Spleen (tissue), 13 donors: ENCODE data around the gene PCED1A. TPM values are rescaled to one million over a fixed set of nuclear protein-coding genes. Genes with fewer than 3 reads are reported as not detected.

Experiments used
- DNase-seq: peaks from one replicate; pipeline ENCODE4 v3.0.0-alpha.2; 2020
- H3K27ac ChIP-seq, 8 donors: fragments of 200-600 bp; sonication (generic) in 7 of 8; 1 replicate in 4 of 8; 2 replicates in 4 of 8; pipeline versions ENCODE4 v1.5.0 to v1.8.0; 2016 to 2021; ENCODE audit warnings: inconsistent platforms in 4 of 8, mild to moderate bottlenecking in 4 of 8, moderate library complexity in 1 of 8
- H3K27me3 ChIP-seq, 7 donors: fragments of 200-600 bp; sonication (generic) in 6 of 7; replicated peaks in 1 of 7; 1 replicate in 4 of 7; 2 replicates in 3 of 7; pipeline versions ENCODE4 v1.5.0 to v1.8.0; 2016 to 2021; ENCODE audit warnings: inconsistent platforms in 3 of 7, mild to moderate bottlenecking in 1 of 7
- H3K36me3 ChIP-seq, 6 donors: fragments of 200-600 bp; sonication (generic) in 5 of 6; 1 replicate in 4 of 6; 2 replicates in 2 of 6; pipeline versions ENCODE4 v1.5.0 to v1.8.0; 2016 to 2021; ENCODE audit warnings: inconsistent platforms in 2 of 6
- H3K4me1 ChIP-seq, 6 donors: fragments of 200-600 bp; sonication (generic) in 5 of 6; 1 replicate in 3 of 6; 2 replicates in 3 of 6; pipeline versions ENCODE4 v1.5.0 to v1.8.0; 2016 to 2021; ENCODE audit warnings: inconsistent platforms in 3 of 6
- H3K4me3 ChIP-seq, 8 donors: fragments of 200-600 bp; sonication (generic) in 7 of 8; 1 replicate in 4 of 8; 2 replicates in 4 of 8; pipeline versions ENCODE4 v1.5.0 to v1.8.0; 2016 to 2021; ENCODE audit warnings: inconsistent platforms in 4 of 8, mild to moderate bottlenecking in 4 of 8, moderate library complexity in 2 of 8
- H3K9me3 ChIP-seq, 8 donors: fragments of 200-600 bp; sonication (generic) in 7 of 8; 1 replicate in 4 of 8; 2 replicates in 4 of 8; pipeline versions ENCODE4 v1.5.0 to v1.8.0; 2016 to 2021; ENCODE audit warnings: inconsistent platforms in 4 of 8
- POLR2A ChIP-seq, 3 donors: fragments of 450-650 bp; IDR thresholded peaks; one replicate each; pipeline ENCODE4 v1.5.1; 2017; ENCODE audit warnings: antibody characterized with exemption in 3 of 3, mild to moderate bottlenecking in 1 of 3
- POLR2AphosphoS5 ChIP-seq, 3 donors: sonication (generic); formaldehyde crosslinking; IDR thresholded peaks; one replicate each; pipeline ENCODE4 v1.5.1; 2017; ENCODE audit warnings: antibody characterized with exemption in 3 of 3
- WGBS, 5 donors: extraction: QIAGEN DNeasy Blood & Tissue Kit in 3 of 5; methylation state at CpG; one replicate each; pipeline versions ENCODE4 v1.1.5 to v1.1.7; 2013 to 2018; 5-methylcytosine and 5-hydroxymethylcytosine counted together
- intact Hi-C: fragments of 100-400 bp; cut with DNase I; formaldehyde crosslinking; loops from one replicate; pipeline ENCODE4 v1.15.0; 2023; ENCODE audit warnings: low total_unique reads
- long read RNA-seq, 2 donors: transcript quantifications; one replicate each; lab custom pipeline, GENCODE V29; 2026
- polyA plus RNA-seq, 3 donors: library from polyadenylated mRNA; stranded (reverse); fragments of 200-250 nt; gene quantifications; one replicate each; pipeline ENCODE4 v1.2.1, GENCODE V29; 2013
- total RNA-seq, 7 donors: library from RNA; depleted of rRNA in 3 of 7; stranded (reverse); fragments of >200 nt in 3 of 7; fragmentation: NEBNext Ultra II Directional in 4 of 7; extraction: Animal tissue kit (Norgen Biotek cat#: 25700) in 4 of 7; gene quantifications; one replicate each; pipeline versions ENCODE4 v1.1.0 to v1.2.1, GENCODE V29; 2016 to 2021
- TF ChIP-seq, protein P1 (sequence below), 11 experiments: fragments of 200-600 bp in 7 of 11; fragments of 450-650 bp in 4 of 11; sonication (generic) in 4 of 11; IDR thresholded peaks in 8 of 11; conservative IDR thresholded peaks in 3 of 11; 1 replicate in 7 of 11; 2 replicates in 4 of 11; pipeline versions ENCODE4 v1.4.0 to v1.8.0; 2016 to 2021; ENCODE audit warnings: antibody characterized with exemption in 11 of 11, inconsistent platforms in 4 of 11, mild to moderate bottlenecking in 1 of 11
- donor health status: healthy with polysubstance abuse.
- donor health status: DM: no; HTN: no; CAD: no; lungs with moderate emphysema.
- donor health status: DM: no; HTN: no; CAD: no.
- donor health status: Bipolar disorder and iron deficiency.
- donor health status: healthy.
- donor health status: DM: no; HTN: no; CAD: no.
- donor health status: DM: yes; HTN: yes; CAD: no.

PCED1A gene, protein sequence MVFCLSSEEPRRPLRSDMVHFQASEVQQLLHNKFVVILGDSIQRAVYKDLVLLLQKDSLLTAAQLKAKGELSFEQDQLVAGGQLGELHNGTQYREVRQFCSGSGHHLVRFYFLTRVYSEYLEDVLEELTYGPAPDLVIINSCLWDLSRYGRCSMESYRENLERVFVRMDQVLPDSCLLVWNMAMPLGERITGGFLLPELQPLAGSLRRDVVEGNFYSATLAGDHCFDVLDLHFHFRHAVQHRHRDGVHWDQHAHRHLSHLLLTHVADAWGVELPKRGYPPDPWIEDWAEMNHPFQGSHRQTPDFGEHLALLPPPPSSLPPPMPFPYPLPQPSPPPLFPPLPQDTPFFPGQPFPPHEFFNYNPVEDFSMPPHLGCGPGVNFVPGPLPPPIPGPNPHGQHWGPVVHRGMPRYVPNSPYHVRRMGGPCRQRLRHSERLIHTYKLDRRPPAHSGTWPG
- 10 to 100 TPM; 38.2 to 57.5 (median 51.7) TPM for total RNA-seq
- 100 to 1,000 TPM in 2 of 3 donors, 10 to 100 TPM in 1; 66.7 to 165 (median 137) TPM for polyA plus RNA-seq
- long read RNA-seq, donor 1, partial matches to known transcripts: 67 of 69 reads
- long read RNA-seq, donor 1, other reads (novel, unspliced or antisense): 0 of 69 reads
- long read RNA-seq, donor 2, transcript PCED1A-202 (8 exons, 2,016 nt): major isoform, 5 of 53 reads
- long read RNA-seq, donor 2, partial matches to known transcripts: 48 of 53 reads
- long read RNA-seq, donor 2, other reads (novel, unspliced or antisense): 0 of 53 reads

DNA sequence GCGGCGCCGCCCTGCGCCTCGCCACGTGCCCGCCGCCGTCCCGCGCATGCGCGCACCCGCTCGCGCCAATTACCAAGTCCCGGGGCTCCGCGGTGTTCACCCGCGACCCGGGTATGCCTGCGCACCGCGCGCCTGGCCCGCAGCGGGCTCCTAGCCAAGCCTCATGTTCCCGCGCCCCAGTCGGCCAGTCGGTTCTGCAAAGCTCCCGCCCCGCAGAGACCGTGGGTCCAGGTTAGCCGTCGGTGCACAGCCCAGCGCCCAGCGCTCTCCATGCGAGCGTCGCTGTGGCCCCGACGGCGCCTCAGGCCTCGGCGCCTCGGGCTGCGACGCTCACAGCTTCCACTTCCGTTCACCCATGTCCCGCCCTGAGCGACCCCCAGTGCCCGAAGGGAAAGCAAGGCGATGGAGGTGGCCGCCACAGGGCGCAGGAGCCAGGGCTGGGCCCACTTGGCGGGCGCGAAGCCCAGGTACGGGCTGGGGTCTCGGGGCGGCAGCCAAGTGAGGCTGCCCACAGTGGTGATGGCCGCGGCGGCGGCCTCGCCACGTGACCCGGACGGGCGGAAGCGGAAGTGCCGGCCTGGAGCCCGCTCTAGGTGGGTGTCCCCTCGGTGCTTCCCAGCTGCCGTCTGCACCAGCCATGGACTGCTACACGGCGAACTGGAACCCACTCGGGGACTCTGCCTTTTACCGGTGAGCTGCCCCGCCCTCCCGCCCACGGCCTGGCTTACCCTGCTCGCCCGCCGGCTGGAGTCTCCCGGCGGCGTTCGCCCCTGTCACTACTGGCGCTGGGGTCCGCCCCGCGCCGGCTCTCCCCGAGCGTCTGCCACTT, at the start of gene PCED1A, which contains the start of gene VPS16:
Gene PCED1A (minus strand): TSS at position 518 of the 829 bp plus-strand sequence. CDS start 743 bp downstream, outside the sequence.
Gene VPS16 (plus strand): TSS at position 608 of the 829 bp plus-strand sequence. CDS start 30 bp downstream, at position 638.
- Histone ChIP-seq H3K36me3 (peaks cover 0 to 43% (median 3%) of the 10 kb centered on the region in 6 donors), H3K4me1 (peaks cover 8 to 45% (median 32%) of the 10 kb centered on the region in 6 donors), H3K27me3 (no peaks in the 10 kb centered on the region), H3K4me3 (peak within 1 kb of the TSS; percentile 73 to 98 (median 96)), H3K9me3 (no peaks in the 10 kb centered on the region), H3K27ac (peak within 1 kb of the TSS; percentile 89 to 97 (median 96))
- peak; percentile 97 for DNase-seq
- intact Hi-C loops: no loop called here
- 0 to 10% (median 4%) methylated on average over 25 to 98 of the region's 98 CpGs for WGBS, 5 donors
- TF ChIP-seq, protein P1, sequence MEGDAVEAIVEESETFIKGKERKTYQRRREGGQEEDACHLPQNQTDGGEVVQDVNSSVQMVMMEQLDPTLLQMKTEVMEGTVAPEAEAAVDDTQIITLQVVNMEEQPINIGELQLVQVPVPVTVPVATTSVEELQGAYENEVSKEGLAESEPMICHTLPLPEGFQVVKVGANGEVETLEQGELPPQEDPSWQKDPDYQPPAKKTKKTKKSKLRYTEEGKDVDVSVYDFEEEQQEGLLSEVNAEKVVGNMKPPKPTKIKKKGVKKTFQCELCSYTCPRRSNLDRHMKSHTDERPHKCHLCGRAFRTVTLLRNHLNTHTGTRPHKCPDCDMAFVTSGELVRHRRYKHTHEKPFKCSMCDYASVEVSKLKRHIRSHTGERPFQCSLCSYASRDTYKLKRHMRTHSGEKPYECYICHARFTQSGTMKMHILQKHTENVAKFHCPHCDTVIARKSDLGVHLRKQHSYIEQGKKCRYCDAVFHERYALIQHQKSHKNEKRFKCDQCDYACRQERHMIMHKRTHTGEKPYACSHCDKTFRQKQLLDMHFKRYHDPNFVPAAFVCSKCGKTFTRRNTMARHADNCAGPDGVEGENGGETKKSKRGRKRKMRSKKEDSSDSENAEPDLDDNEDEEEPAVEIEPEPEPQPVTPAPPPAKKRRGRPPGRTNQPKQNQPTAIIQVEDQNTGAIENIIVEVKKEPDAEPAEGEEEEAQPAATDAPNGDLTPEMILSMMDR (IDR thresholded peaks at IDR 0.05 in 8 of 11, conservative IDR thresholded peaks at IDR 0.05 in 3 of 11): no peak
- peak; percentile 91 to 95 (median 93) for TF ChIP-seq POLR2AphosphoS5 (IDR thresholded peaks at IDR 0.05)
- peak in 1 of 3 donors; percentile 64 for TF ChIP-seq POLR2A (IDR thresholded peaks at IDR 0.05)

DNA sequence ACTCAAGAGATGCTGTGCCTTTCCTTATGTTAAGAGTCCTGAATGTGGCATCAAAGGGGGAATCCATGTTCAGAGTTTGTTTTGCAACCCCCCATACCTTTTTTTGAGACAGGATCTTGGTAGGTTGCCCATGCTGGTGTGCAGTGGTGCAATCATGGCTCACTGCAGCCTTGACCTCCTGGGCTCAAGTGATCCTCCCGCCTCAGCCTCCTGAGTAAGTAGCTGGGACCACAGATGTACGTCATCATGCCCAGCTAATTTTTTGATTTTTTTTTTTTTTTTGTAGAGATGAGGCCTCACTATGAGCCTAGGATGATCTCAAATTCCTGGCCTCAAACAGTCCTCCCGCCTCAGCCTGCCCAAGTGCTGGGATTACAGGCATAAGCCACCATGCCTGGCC, 49.3 kb upstream of the PCED1A start:
- WGBS, 5 donors: 89 to 97% (median 91%) methylated on average over 3 of the region's 3 CpGs
- intact Hi-C loops: no loop called here
- TF ChIP-seq, protein P1 (IDR thresholded peaks at IDR 0.05 in 8 of 11, conservative IDR thresholded peaks at IDR 0.05 in 3 of 11): no peak
- TF ChIP-seq POLR2A (IDR thresholded peaks at IDR 0.05) (no peak), POLR2AphosphoS5 (IDR thresholded peaks at IDR 0.05) (no peak)

DNA sequence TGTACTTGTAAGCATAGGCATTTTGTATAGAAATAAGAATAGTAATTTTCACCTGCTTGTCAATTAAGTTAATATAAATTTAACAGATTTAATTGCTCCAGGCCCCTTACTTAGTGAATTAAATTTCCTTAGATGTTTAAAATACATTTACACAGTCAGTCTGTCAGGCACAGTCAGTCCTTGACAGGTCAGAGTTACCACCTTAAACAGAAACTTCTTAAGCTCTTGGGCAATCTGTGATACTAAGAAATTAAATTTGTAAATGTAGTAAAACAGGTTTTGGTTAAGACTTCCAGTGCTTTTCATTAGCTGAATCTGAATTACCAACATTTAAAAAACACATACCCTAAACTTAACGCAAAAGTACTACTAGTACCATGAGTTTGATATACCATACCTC, 48.8 kb upstream of the PCED1A start:
- no peak overlapping the region for H3K27ac ChIP-seq
- no peaks in the 10 kb centered on the region for H3K36me3 ChIP-seq
- no peak overlapping the region for H3K4me3 ChIP-seq
- H3K27me3 ChIP-seq: no peaks in the 10 kb centered on the region
- no peak for DNase-seq
- H3K4me1 ChIP-seq: peaks cover 0 to 86% (median 27%) of the 10 kb centered on the region in 6 donors
- WGBS, 5 donors: 30 to 100% (median 98%) methylated on average over 1 of the region's 1 CpG
- intact Hi-C loops: no loop called here
- TF ChIP-seq, protein P1 (IDR thresholded peaks at IDR 0.05 in 8 of 11, conservative IDR thresholded peaks at IDR 0.05 in 3 of 11): no peak
- no peak for TF ChIP-seq POLR2A (IDR thresholded peaks at IDR 0.05)
- TF ChIP-seq POLR2AphosphoS5 (IDR thresholded peaks at IDR 0.05): no peak
- H3K9me3 ChIP-seq: no peaks in the 10 kb centered on the region

More for the DNA sequence above, 49.3 kb upstream of the PCED1A start:
- Histone ChIP-seq H3K9me3 (peaks cover 0 to 5% (median 2%) of the 10 kb centered on the region in 8 donors), H3K27me3 (no peaks in the 10 kb centered on the region), H3K27ac (no peak overlapping the region), H3K4me1 (peaks cover 0 to 82% (median 21%) of the 10 kb centered on the region in 6 donors), H3K4me3 (no peak overlapping the region), H3K36me3 (peaks cover 0 to 2% (median 0%) of the 10 kb centered on the region in 6 donors)
- DNase-seq: no peak
